Activated T-cell treated with anti-CD3 and anti-CD28 coated beads for 48 hours (primary cell): ENCODE results near the gene MAN1A1.
"Not testable (repeated sequence)": the region's sequence is repeated elsewhere in the genome, so short reads cannot be mapped to it uniquely, and the experiment has no call there.

ENCODE experiments used
- DNase-seq: peaks from one replicate; pipeline ENCODE4 v3.0.0-alpha.2; 2020; ENCODE audit warnings: low read depth

MAN1A1 gene

GRCh38 chr6:119170447-119171087 is 179.0 kb downstream of the MAN1A1 start:
- DNase-seq: no peak

- DNase-seq: no peak
Measured at GRCh38 chr6:119170103-119170446, 179.5 kb downstream of the MAN1A1 start.

- not testable (repeated sequence) for DNase-seq
Measured at GRCh38 chr6:119169355-119169754, 180.2 kb downstream of the MAN1A1 start.

- no peak for DNase-seq
Measured at GRCh38 chr6:119166024-119166784, 183.4 kb downstream of the MAN1A1 start.

- no peak for DNase-seq
Measured at GRCh38 chr6:119163006-119163405, 186.6 kb downstream of the MAN1A1 start.

GRCh38 chr6:119162134-119162775 is 187.3 kb downstream of the MAN1A1 start:
- no peak for DNase-seq

- no peak for DNase-seq
Measured at GRCh38 chr6:119161438-119161837, 188.1 kb downstream of the MAN1A1 start.

GRCh38 chr6:119160911-119161310 is 188.7 kb downstream of the MAN1A1 start:
- DNase-seq: no peak

GRCh38 chr6:119158057-119158848 is 191.3 kb downstream of the MAN1A1 start:
- no peak for DNase-seq

- DNase-seq: no peak
Measured at GRCh38 chr6:119157506-119157815, 192.1 kb downstream of the MAN1A1 start.

- DNase-seq: no peak
Measured at GRCh38 chr6:119156757-119157505, 192.6 kb downstream of the MAN1A1 start.

GRCh38 chr6:119156082-119156481 is 193.5 kb downstream of the MAN1A1 start:
- not testable (repeated sequence) for DNase-seq

- DNase-seq: no peak
Measured at GRCh38 chr6:119152187-119152586, 197.4 kb downstream of the MAN1A1 start.

GRCh38 chr6:119148825-119149525 is 200.6 kb downstream of the MAN1A1 start:
- DNase-seq: no peak

- no peak for DNase-seq
Measured at GRCh38 chr6:119148098-119148824, 201.3 kb downstream of the MAN1A1 start.

GRCh38 chr6:119147101-119148053 is 202.2 kb downstream of the MAN1A1 start:
- peak; percentile 50 for DNase-seq

- DNase-seq: no peak
Measured at GRCh38 chr6:119145111-119145510, 204.4 kb downstream of the MAN1A1 start.

- no peak for DNase-seq
Measured at GRCh38 chr6:119142637-119143036, 206.9 kb downstream of the MAN1A1 start.

GRCh38 chr6:119142041-119142440 is 207.5 kb downstream of the MAN1A1 start:
- DNase-seq: no peak
